Measurements from ENCODE around the gene TMEM144. TPM values are rescaled to one million over a fixed set of nuclear protein-coding genes. Genes with fewer than 3 reads are reported as not detected.
"Not testable (repeated sequence)": the region's sequence is repeated elsewhere in the genome, so short reads cannot be mapped to it uniquely, and the experiment has no call there.

The TMEM144 gene
- total RNA-seq, 1 experiment from 2014 or later = 9.8 TPM

GRCh38 chr4:158224999-158225398 lies 14.7 kb downstream of the TMEM144 start:
- in situ Hi-C loops (cut with HindIII; ENCODE audit: low sequenced_read_pairs); DNase-seq (ENCODE audit: low spot score): not testable (repeated sequence)

GRCh38 chr4:158227880-158228279 lies 17.6 kb downstream of the TMEM144 start:
- DNase-seq (ENCODE audit: low spot score); in situ Hi-C loops (cut with HindIII; ENCODE audit: low sequenced_read_pairs): not testable (repeated sequence)

GRCh38 chr4:158228399-158228798 lies 18.1 kb downstream of the TMEM144 start:
- in situ Hi-C loops (cut with HindIII; ENCODE audit: low sequenced_read_pairs) = not testable (repeated sequence)

GRCh38 chr4:158229768-158230167 lies 19.5 kb downstream of the TMEM144 start:
- in situ Hi-C loops (cut with HindIII; ENCODE audit: low sequenced_read_pairs) = no loop called here
- DNase-seq (ENCODE audit: low spot score) = no peak

More at GRCh38 chr4:158228399-158228798, 18.1 kb downstream of the TMEM144 start:
- DNase-seq (ENCODE audit: low spot score) = not testable (repeated sequence)

- in situ Hi-C loops (cut with HindIII; ENCODE audit: low sequenced_read_pairs) = no loop called here
These were observed 24.4 kb downstream of the TMEM144 start for GRCh38 chr4:158234671-158235070.

GRCh38 chr4:158236304-158237030 lies 26.2 kb downstream of the TMEM144 start:
- in situ Hi-C loops (cut with HindIII; ENCODE audit: low sequenced_read_pairs) = no loop called here
- DNase-seq (ENCODE audit: low spot score) = peak; percentile 68

More at GRCh38 chr4:158234671-158235070, 24.4 kb downstream of the TMEM144 start:
- no peak for DNase-seq (ENCODE audit: low spot score)

GRCh38 chr4:158238575-158238974 lies 28.3 kb downstream of the TMEM144 start:
- peak; percentile 60 for DNase-seq (ENCODE audit: low spot score)
- in situ Hi-C loops (cut with HindIII; ENCODE audit: low sequenced_read_pairs) = no loop called here

GRCh38 chr4:158239196-158239595 lies 28.9 kb downstream of the TMEM144 start:
- in situ Hi-C loops (cut with HindIII; ENCODE audit: low sequenced_read_pairs) = no loop called here
- DNase-seq (ENCODE audit: low spot score) = peak; percentile 88

GRCh38 chr4:158243071-158243470 lies 32.8 kb downstream of the TMEM144 start:
- in situ Hi-C loops (cut with HindIII; ENCODE audit: low sequenced_read_pairs) = no loop called here

GRCh38 chr4:158250321-158250720 lies 40.0 kb downstream of the TMEM144 start:
- no peak for DNase-seq (ENCODE audit: low spot score)

More at GRCh38 chr4:158243071-158243470, 32.8 kb downstream of the TMEM144 start:
- DNase-seq (ENCODE audit: low spot score) = no peak

GRCh38 chr4:158253350-158253980 lies 43.2 kb downstream of the TMEM144 start:
- in situ Hi-C loops (cut with HindIII; ENCODE audit: low sequenced_read_pairs) = no loop called here

More at GRCh38 chr4:158250321-158250720, 40.0 kb downstream of the TMEM144 start:
- in situ Hi-C loops (cut with HindIII; ENCODE audit: low sequenced_read_pairs) = no loop called here

GRCh38 chr4:158254292-158254691 lies 44.0 kb downstream of the TMEM144 start:
- in situ Hi-C loops (cut with HindIII; ENCODE audit: low sequenced_read_pairs) = no loop called here
- no peak for DNase-seq (ENCODE audit: low spot score)

More at GRCh38 chr4:158253350-158253980, 43.2 kb downstream of the TMEM144 start:
- peak; percentile 73 for DNase-seq (ENCODE audit: low spot score)

GRCh38 chr4:158255727-158256324 lies 45.5 kb downstream of the TMEM144 start:
- in situ Hi-C loops (cut with HindIII; ENCODE audit: low sequenced_read_pairs) = no loop called here
- DNase-seq (ENCODE audit: low spot score) = peak; percentile 62

GRCh38 chr4:158259955-158260575 lies 49.8 kb downstream of the TMEM144 start:
- in situ Hi-C loops (cut with HindIII; ENCODE audit: low sequenced_read_pairs) = no loop called here
- no peak for DNase-seq (ENCODE audit: low spot score)

- in situ Hi-C loops (cut with HindIII; ENCODE audit: low sequenced_read_pairs) = no loop called here
- DNase-seq (ENCODE audit: low spot score) = no peak
These were observed 51.2 kb downstream of the TMEM144 start for GRCh38 chr4:158261480-158261879.

GRCh38 chr4:158268553-158268952 lies 58.3 kb downstream of the TMEM144 start:
- no peak for DNase-seq (ENCODE audit: low spot score)
- in situ Hi-C loops (cut with HindIII; ENCODE audit: low sequenced_read_pairs) = no loop called here

GRCh38 chr4:158274636-158275035 lies 64.3 kb downstream of the TMEM144 start:
- no peak for DNase-seq (ENCODE audit: low spot score)
- in situ Hi-C loops (cut with HindIII; ENCODE audit: low sequenced_read_pairs) = no loop called here

GRCh38 chr4:158277558-158277957 lies 67.3 kb downstream of the TMEM144 start:
- in situ Hi-C loops (cut with HindIII; ENCODE audit: low sequenced_read_pairs) = no loop called here
- DNase-seq (ENCODE audit: low spot score) = no peak

GRCh38 chr4:158279052-158279451 lies 68.8 kb downstream of the TMEM144 start:
- in situ Hi-C loops (cut with HindIII; ENCODE audit: low sequenced_read_pairs); DNase-seq (ENCODE audit: low spot score): not testable (repeated sequence)

GRCh38 chr4:158280856-158281255 lies 70.6 kb downstream of the TMEM144 start:
- DNase-seq (ENCODE audit: low spot score) = no peak
- in situ Hi-C loops (cut with HindIII; ENCODE audit: low sequenced_read_pairs) = no loop called here
